Adrenal gland (tissue), 5 donors: ENCODE data around the gene FBXL17.

Experiments used
- POLR2A ChIP-seq, 2 donors: fragments of 450-650 bp; IDR thresholded peaks; one replicate each; pipeline ENCODE4 v1.6.1; 2017; ENCODE audit warnings: antibody characterized with exemption in 2 of 2, mild to moderate bottlenecking in 2 of 2, moderate library complexity in 1 of 2
- TF ChIP-seq, protein P1 (sequence below), 6 experiments: fragments of 450-650 bp in 4 of 6; fragments of 200-600 bp in 2 of 6; sonication (generic) in 1 of 6; IDR thresholded peaks; 1 replicate in 5 of 6; 2 replicates in 1 of 6; pipeline versions ENCODE4 v1.5.1 to v1.8.0; 2016 to 2021; ENCODE audit warnings: antibody characterized with exemption in 6 of 6, mild to moderate bottlenecking in 2 of 6, moderate library complexity in 1 of 6
- donor health status: DM: no; HTN: no; CAD: no.

DNA sequence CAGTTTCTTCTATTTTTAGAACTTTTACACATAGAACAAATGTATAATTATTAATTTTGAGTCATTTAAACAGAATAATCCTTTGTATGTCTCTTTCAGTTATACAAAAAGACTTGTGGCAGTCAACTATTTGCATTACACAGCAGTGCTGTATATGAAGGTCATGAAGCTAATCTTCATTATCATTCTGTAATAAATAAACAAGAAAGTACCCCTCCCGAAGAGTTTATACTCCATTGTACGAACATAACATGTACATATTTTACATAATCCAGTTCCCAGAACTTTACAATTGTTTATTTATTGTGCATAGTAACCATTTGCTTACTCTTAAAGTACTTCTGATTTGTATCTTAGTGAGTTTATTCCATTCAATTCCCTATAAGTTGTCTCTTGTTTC lies 267.9 kb downstream of the FBXL17 start:
- no peak for TF ChIP-seq POLR2A (IDR thresholded peaks at IDR 0.05)
- TF ChIP-seq, protein P1, sequence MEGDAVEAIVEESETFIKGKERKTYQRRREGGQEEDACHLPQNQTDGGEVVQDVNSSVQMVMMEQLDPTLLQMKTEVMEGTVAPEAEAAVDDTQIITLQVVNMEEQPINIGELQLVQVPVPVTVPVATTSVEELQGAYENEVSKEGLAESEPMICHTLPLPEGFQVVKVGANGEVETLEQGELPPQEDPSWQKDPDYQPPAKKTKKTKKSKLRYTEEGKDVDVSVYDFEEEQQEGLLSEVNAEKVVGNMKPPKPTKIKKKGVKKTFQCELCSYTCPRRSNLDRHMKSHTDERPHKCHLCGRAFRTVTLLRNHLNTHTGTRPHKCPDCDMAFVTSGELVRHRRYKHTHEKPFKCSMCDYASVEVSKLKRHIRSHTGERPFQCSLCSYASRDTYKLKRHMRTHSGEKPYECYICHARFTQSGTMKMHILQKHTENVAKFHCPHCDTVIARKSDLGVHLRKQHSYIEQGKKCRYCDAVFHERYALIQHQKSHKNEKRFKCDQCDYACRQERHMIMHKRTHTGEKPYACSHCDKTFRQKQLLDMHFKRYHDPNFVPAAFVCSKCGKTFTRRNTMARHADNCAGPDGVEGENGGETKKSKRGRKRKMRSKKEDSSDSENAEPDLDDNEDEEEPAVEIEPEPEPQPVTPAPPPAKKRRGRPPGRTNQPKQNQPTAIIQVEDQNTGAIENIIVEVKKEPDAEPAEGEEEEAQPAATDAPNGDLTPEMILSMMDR (IDR thresholded peaks at IDR 0.05), result no peak
